ENCODE results near the gene PPM1N. TPM values are rescaled to one million over a fixed set of nuclear protein-coding genes. Genes with fewer than 3 reads are reported as not detected.

The PPM1N gene
- total and polyA plus RNA-seq, 2 experiments from 2014 or later: 0.40 to 0.59 TPM

GRCh38 chr19:45529420-45529785 is 31.2 kb downstream of the PPM1N start:
- H3K4me1 ChIP-seq (ENCODE audit: insufficient read depth): peaks cover 4% of the 10 kb centered on the region
- peak overlapping the region; percentile 91 for H3K4me2 ChIP-seq
- DNase-seq (ENCODE audit: low spot score): no peak
- 52% methylated on average over 14 of the region's 14 CpGs for WGBS (ENCODE audit: low lambda C conversion rate, missing lambda C conversion rate)
- H4K20me1 ChIP-seq (ENCODE audit: insufficient read depth, poor library complexity, severe bottlenecking): no peaks in the 10 kb centered on the region
- H2AFZ ChIP-seq: peak overlapping the region; percentile 56
- H3K9me2 ChIP-seq (replicated peaks; ENCODE audit: insufficient read depth): no peaks in the 10 kb centered on the region
- H3K27me3 ChIP-seq: no peaks in the 10 kb centered on the region
- H3K9me3 ChIP-seq (ENCODE audit: low read depth): no peaks in the 10 kb centered on the region
- H3K27ac ChIP-seq: no peak overlapping the region
- TF ChIP-seq EZH2 (IDR thresholded peaks at IDR 0.05; ENCODE audit: borderline replicate concordance) (no peak), EZH2phosphoT487 (IDR thresholded peaks at IDR 0.05; ENCODE audit: low read depth, severe bottlenecking, unreplicated experiment) (no peak), CTCF (IDR thresholded peaks at IDR 0.05; ENCODE audit: poor library complexity) (no peak)
- H3K79me2 ChIP-seq: no peaks in the 10 kb centered on the region
- H3K36me3 ChIP-seq (replicated peaks; ENCODE audit: insufficient read depth, low read depth): no peaks in the 10 kb centered on the region
- H3K4me3 ChIP-seq: no peak overlapping the region

- TF ChIP-seq EZH2 (IDR thresholded peaks at IDR 0.05; ENCODE audit: borderline replicate concordance) (no peak), EZH2phosphoT487 (IDR thresholded peaks at IDR 0.05; ENCODE audit: low read depth, severe bottlenecking, unreplicated experiment) (no peak), CTCF (IDR thresholded peaks at IDR 0.05; ENCODE audit: poor library complexity) (no peak)
- Histone ChIP-seq H3K36me3 (replicated peaks; ENCODE audit: insufficient read depth, low read depth) (no peaks in the 10 kb centered on the region), H3K4me3 (no peak overlapping the region), H3K4me1 (ENCODE audit: insufficient read depth) (peaks cover 4% of the 10 kb centered on the region), H3K27me3 (no peaks in the 10 kb centered on the region), H2AFZ (no peak overlapping the region), H3K27ac (no peak overlapping the region), H3K9me2 (replicated peaks; ENCODE audit: insufficient read depth) (no peaks in the 10 kb centered on the region), H3K9me3 (ENCODE audit: low read depth) (no peaks in the 10 kb centered on the region), H3K79me2 (no peaks in the 10 kb centered on the region), H4K20me1 (ENCODE audit: insufficient read depth, poor library complexity, severe bottlenecking) (no peaks in the 10 kb centered on the region), H3K4me2 (no peak overlapping the region)
- no peak for DNase-seq (ENCODE audit: low spot score)
- WGBS (ENCODE audit: low lambda C conversion rate, missing lambda C conversion rate): 89% methylated on average over 1 of the region's 1 CpG
Observed at GRCh38 chr19:45531349-45531748, 33.1 kb downstream of the PPM1N start.

- no peaks in the 10 kb centered on the region for H3K27me3 ChIP-seq
- H3K4me1 ChIP-seq (ENCODE audit: insufficient read depth): no peaks in the 10 kb centered on the region
- H3K4me3 ChIP-seq: no peak overlapping the region
- H3K79me2 ChIP-seq: no peaks in the 10 kb centered on the region
- no peaks in the 10 kb centered on the region for H3K36me3 ChIP-seq (replicated peaks; ENCODE audit: insufficient read depth, low read depth)
- no peak overlapping the region for H3K4me2 ChIP-seq
- H4K20me1 ChIP-seq (ENCODE audit: insufficient read depth, poor library complexity, severe bottlenecking): no peaks in the 10 kb centered on the region
- H2AFZ ChIP-seq: no peak overlapping the region
- no peaks in the 10 kb centered on the region for H3K9me2 ChIP-seq (replicated peaks; ENCODE audit: insufficient read depth)
- 91% methylated on average over 9 of the region's 9 CpGs for WGBS (ENCODE audit: low lambda C conversion rate, missing lambda C conversion rate)
- no peaks in the 10 kb centered on the region for H3K9me3 ChIP-seq (ENCODE audit: low read depth)
- TF ChIP-seq EZH2 (IDR thresholded peaks at IDR 0.05; ENCODE audit: borderline replicate concordance): no peak
- no peak for TF ChIP-seq CTCF (IDR thresholded peaks at IDR 0.05; ENCODE audit: poor library complexity)
- TF ChIP-seq EZH2phosphoT487 (IDR thresholded peaks at IDR 0.05; ENCODE audit: low read depth, severe bottlenecking, unreplicated experiment): no peak
- no peak overlapping the region for H3K27ac ChIP-seq
- no peak for DNase-seq (ENCODE audit: low spot score)
Observed at GRCh38 chr19:45539459-45539858, 41.2 kb downstream of the PPM1N start.

- Histone ChIP-seq H3K9me2 (replicated peaks; ENCODE audit: insufficient read depth) (no peaks in the 10 kb centered on the region), H3K4me1 (ENCODE audit: insufficient read depth) (no peaks in the 10 kb centered on the region), H3K36me3 (replicated peaks; ENCODE audit: insufficient read depth, low read depth) (no peaks in the 10 kb centered on the region), H3K27me3 (no peaks in the 10 kb centered on the region), H3K9me3 (ENCODE audit: low read depth) (no peaks in the 10 kb centered on the region), H3K27ac (peak overlapping the region; percentile 82), H3K4me3 (no peak overlapping the region), H2AFZ (no peak overlapping the region), H3K79me2 (no peaks in the 10 kb centered on the region), H4K20me1 (ENCODE audit: insufficient read depth, poor library complexity, severe bottlenecking) (no peaks in the 10 kb centered on the region), H3K4me2 (no peak overlapping the region)
- 49% methylated on average over 7 of the region's 7 CpGs for WGBS (ENCODE audit: low lambda C conversion rate, missing lambda C conversion rate)
- TF ChIP-seq EZH2 (IDR thresholded peaks at IDR 0.05; ENCODE audit: borderline replicate concordance) (no peak), EZH2phosphoT487 (IDR thresholded peaks at IDR 0.05; ENCODE audit: low read depth, severe bottlenecking, unreplicated experiment) (no peak), CTCF (IDR thresholded peaks at IDR 0.05; ENCODE audit: poor library complexity) (no peak)
- peak; percentile 52 for DNase-seq (ENCODE audit: low spot score)
Observed at GRCh38 chr19:45542234-45542668, 44.0 kb downstream of the PPM1N start.

Data from hepatocyte (in vitro differentiated cells).